Hepatocyte (in vitro differentiated cells): ENCODE data around the gene GCNA. TPM values are rescaled to one million over a fixed set of nuclear protein-coding genes. Genes with fewer than 3 reads are reported as not detected.

Experiments
- DNase-seq: peaks from one replicate; pipeline ENCODE4 v3.0.0-alpha.2; 2016; ENCODE audit warnings: low spot score
- H2AFZ ChIP-seq: fragments of 200-600 bp; sonication (generic); 2 replicates; pipeline ENCODE4 v1.6.0; 2016; ENCODE audit warnings: antibody characterized with exemption, mild to moderate bottlenecking
- H3K27ac ChIP-seq: fragments of 200-600 bp; sonication (generic); 2 replicates; pipeline ENCODE4 v1.5.1; 2016; ENCODE audit warnings: mild to moderate bottlenecking
- H3K27me3 ChIP-seq: fragments of 200-600 bp; sonication (generic); 2 replicates; pipeline ENCODE4 v1.6.1; 2016
- H3K36me3 ChIP-seq: fragments of 200-600 bp; sonication (generic); replicated peaks from 2 replicates; pipeline ENCODE4 v1.5.1; 2016; ENCODE audit warnings: low read depth; ENCODE audit not compliant: insufficient read depth
- H3K4me1 ChIP-seq: fragments of 200-600 bp; sonication (generic); 2 replicates; pipeline ENCODE4 v1.5.1; 2016; ENCODE audit warnings: mild to moderate bottlenecking, moderate library complexity; ENCODE audit not compliant: insufficient read depth
- H3K4me2 ChIP-seq: fragments of 200-600 bp; sonication (generic); 2 replicates; pipeline ENCODE4 v1.6.0; 2016
- H3K4me3 ChIP-seq: fragments of 200-600 bp; sonication (generic); 2 replicates; pipeline ENCODE4 v1.5.1; 2016; ENCODE audit warnings: mild to moderate bottlenecking
- H3K79me2 ChIP-seq: fragments of 200-600 bp; sonication (generic); 2 replicates; pipeline ENCODE4 v1.6.0; 2017; ENCODE audit warnings: mild to moderate bottlenecking
- H3K9me2 ChIP-seq: fragments of 200-600 bp; sonication (generic); replicated peaks from 2 replicates; pipeline ENCODE4 v1.6.0; 2017; ENCODE audit warnings: mild to moderate bottlenecking; ENCODE audit not compliant: insufficient read depth
- H3K9me3 ChIP-seq: fragments of 200-600 bp; sonication (generic); 2 replicates; pipeline ENCODE4 v1.5.1; 2016; ENCODE audit warnings: low read depth, mild to moderate bottlenecking
- H4K20me1 ChIP-seq: fragments of 200-600 bp; sonication (generic); 2 replicates; pipeline ENCODE4 v1.6.0; 2016; ENCODE audit warnings: mild to moderate bottlenecking; ENCODE audit not compliant: insufficient read depth, poor library complexity, severe bottlenecking
- EZH2 ChIP-seq: fragments of 200-600 bp; sonication (generic); IDR thresholded peaks from 2 replicates; pipeline ENCODE4 v1.6.1; 2016; ENCODE audit warnings: antibody characterized with exemption, mild to moderate bottlenecking, borderline replicate concordance
- EZH2phosphoT487 ChIP-seq: fragments of 200-600 bp; sonication (generic); IDR thresholded peaks from one replicate; pipeline ENCODE4 v1.6.1; 2018; ENCODE audit warnings: antibody characterized with exemption, mild to moderate bottlenecking, low read depth, moderate library complexity; ENCODE audit not compliant: unreplicated experiment, severe bottlenecking
- WGBS: methylation state at CpG from one replicate; pipeline ENCODE4 v1.1.6; 2016; ENCODE audit warnings: low lambda C conversion rate; ENCODE audit errors: missing lambda C conversion rate; 5-methylcytosine and 5-hydroxymethylcytosine counted together
- polyA plus RNA-seq: library from polyadenylated mRNA; unstranded; fragments of >200 nt; fragmentation: Nextera tagmentation; extraction: Ambion mirVana; gene quantifications from 2 replicates; pipeline ENCODE4 v1.2.1, GENCODE V29; 2016
- total RNA-seq: library from RNA; depleted of rRNA; stranded (reverse); fragments of >200 nt; gene quantifications from 2 replicates; pipeline ENCODE4 v1.2.3, GENCODE V29; 2014
- TF ChIP-seq, protein P1 (sequence below): fragments of 200-600 bp; sonication (generic); IDR thresholded peaks from 2 replicates; pipeline ENCODE4 v1.5.1; 2016; ENCODE audit warnings: antibody characterized with exemption, mild to moderate bottlenecking; ENCODE audit not compliant: poor library complexity

The GCNA gene
- total and polyA plus RNA-seq, 2 experiments from 2014 or later = 0.42 to 0.50 TPM

DNA sequence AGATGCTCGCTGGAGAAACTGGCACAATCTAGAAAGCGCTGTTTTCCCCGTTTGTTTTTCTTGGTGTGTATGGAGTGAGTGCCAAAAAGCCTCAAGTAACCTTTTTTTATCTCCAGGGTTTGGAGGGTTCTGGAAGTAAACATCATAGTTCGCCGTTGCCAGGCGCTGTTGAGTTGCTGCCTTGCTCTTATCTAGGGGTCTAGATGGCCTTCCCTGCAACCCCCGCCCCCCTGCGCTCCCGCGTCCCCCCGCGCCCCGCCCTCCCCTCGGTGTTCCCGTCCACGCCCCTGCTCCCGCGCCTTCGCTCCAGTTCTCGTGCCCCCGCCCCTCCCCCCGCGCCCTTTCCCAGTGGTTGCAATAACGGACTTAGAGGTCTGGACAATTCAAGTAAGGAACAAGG is 555 bp upstream of the GCNA start:
- DNase-seq = no peak
- H3K36me3 ChIP-seq = no peaks in the 10 kb centered on the region
- no peaks in the 10 kb centered on the region for H3K27me3 ChIP-seq
- 95% methylated on average over 10 of the region's 24 CpGs for WGBS
- H3K4me3 ChIP-seq = no peak overlapping the region
- no peak overlapping the region for H2AFZ ChIP-seq
- no peaks in the 10 kb centered on the region for H3K4me1 ChIP-seq
- H3K79me2 ChIP-seq = no peaks in the 10 kb centered on the region
- no peaks in the 10 kb centered on the region for H3K9me2 ChIP-seq
- H3K4me2 ChIP-seq = no peak overlapping the region
- TF ChIP-seq, protein P1, sequence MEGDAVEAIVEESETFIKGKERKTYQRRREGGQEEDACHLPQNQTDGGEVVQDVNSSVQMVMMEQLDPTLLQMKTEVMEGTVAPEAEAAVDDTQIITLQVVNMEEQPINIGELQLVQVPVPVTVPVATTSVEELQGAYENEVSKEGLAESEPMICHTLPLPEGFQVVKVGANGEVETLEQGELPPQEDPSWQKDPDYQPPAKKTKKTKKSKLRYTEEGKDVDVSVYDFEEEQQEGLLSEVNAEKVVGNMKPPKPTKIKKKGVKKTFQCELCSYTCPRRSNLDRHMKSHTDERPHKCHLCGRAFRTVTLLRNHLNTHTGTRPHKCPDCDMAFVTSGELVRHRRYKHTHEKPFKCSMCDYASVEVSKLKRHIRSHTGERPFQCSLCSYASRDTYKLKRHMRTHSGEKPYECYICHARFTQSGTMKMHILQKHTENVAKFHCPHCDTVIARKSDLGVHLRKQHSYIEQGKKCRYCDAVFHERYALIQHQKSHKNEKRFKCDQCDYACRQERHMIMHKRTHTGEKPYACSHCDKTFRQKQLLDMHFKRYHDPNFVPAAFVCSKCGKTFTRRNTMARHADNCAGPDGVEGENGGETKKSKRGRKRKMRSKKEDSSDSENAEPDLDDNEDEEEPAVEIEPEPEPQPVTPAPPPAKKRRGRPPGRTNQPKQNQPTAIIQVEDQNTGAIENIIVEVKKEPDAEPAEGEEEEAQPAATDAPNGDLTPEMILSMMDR = no peak
- TF ChIP-seq EZH2phosphoT487 (no peak), EZH2 (no peak)
- H3K27ac ChIP-seq = no peak overlapping the region
- H4K20me1 ChIP-seq = no peaks in the 10 kb centered on the region
- no peaks in the 10 kb centered on the region for H3K9me3 ChIP-seq

DNA sequence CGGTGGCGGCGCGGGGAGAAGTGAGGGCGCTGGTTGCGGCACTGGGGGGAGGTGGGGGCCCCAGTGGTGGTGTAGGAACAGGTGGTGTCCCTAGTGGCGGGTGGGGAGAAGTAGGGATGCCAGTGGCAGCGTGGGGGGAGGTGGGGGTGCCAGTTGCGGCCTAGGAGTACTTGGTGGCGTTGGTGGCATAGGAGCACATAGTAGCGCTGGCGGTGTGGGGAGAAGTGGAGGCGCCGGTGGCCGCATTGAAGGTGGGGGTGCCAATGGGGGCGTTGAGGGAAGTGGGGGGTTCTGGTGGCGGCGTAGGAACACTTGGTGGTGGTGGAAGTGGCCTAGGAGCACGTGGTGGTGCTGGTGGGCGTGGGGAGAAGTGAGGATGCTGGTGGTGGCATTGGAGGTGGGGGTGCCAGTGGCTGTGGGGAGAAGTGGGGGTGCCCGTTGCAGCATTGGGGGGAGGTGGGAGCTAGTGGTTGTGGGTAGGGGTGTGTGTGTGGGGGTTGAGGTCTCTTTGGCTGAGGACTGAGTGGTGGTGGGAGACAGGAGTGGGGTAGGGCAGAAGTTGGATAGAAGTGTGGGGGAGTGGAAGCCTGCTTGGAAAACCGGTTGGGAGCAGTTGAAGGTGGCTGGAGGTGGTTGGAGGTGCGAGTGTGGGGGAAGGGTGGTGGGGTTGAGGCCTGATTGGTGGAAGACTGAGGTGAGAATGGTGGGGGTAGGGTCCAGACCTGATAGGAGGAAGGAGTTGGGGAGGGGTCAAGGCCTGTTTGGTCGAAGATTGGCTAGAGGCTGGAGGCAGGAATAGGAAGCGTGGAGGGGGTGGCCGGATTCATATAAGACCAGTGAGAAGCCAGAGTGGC is 1.1 kb downstream of the GCNA start:
- H2AFZ ChIP-seq = no peak overlapping the region
- no peaks in the 10 kb centered on the region for H3K9me3 ChIP-seq
- no peak overlapping the region for H3K4me2 ChIP-seq
- no peaks in the 10 kb centered on the region for H4K20me1 ChIP-seq
- no peaks in the 10 kb centered on the region for H3K27me3 ChIP-seq
- H3K27ac ChIP-seq = no peak overlapping the region
- DNase-seq = no peak
- H3K79me2 ChIP-seq = no peaks in the 10 kb centered on the region
- TF ChIP-seq, protein P1 = no peak
- TF ChIP-seq EZH2phosphoT487 (no peak), EZH2 (no peak)
- no peaks in the 10 kb centered on the region for H3K36me3 ChIP-seq
- no peak overlapping the region for H3K4me3 ChIP-seq
- 100% methylated on average over 4 of the region's 26 CpGs for WGBS
- H3K4me1 ChIP-seq = no peaks in the 10 kb centered on the region
- H3K9me2 ChIP-seq = no peaks in the 10 kb centered on the region

DNA sequence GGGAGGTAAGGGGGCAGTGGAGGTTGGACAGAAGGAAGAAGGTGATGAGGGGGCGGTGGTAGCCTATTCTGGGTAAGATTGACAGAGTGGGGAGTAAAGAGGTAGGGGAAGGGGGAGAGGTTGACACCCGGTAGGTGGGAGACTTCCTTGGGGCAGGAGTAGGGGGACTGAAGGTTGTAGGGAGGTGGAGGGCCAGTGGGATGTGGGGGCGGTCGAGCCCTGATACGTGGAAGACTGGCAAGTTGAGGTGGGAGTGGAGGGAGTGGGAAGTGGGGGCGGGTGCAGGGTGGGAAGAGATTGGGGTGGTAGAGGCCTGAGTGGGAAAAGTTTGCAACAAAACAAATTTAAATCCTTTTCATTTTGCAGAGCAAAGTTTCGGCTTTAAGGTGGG is 1.7 kb downstream of the GCNA start:
- Histone ChIP-seq H4K20me1 (no peaks in the 10 kb centered on the region), H3K4me3 (no peak overlapping the region), H3K4me2 (no peak overlapping the region), H3K4me1 (no peaks in the 10 kb centered on the region), H3K9me3 (no peaks in the 10 kb centered on the region), H3K79me2 (no peaks in the 10 kb centered on the region), H3K27me3 (no peaks in the 10 kb centered on the region), H3K36me3 (no peaks in the 10 kb centered on the region), H2AFZ (no peak overlapping the region), H3K27ac (no peak overlapping the region), H3K9me2 (no peaks in the 10 kb centered on the region)
- WGBS = 74% methylated on average over 6 of the region's 7 CpGs
- no peak for TF ChIP-seq EZH2phosphoT487
- no peak for DNase-seq

DNA sequence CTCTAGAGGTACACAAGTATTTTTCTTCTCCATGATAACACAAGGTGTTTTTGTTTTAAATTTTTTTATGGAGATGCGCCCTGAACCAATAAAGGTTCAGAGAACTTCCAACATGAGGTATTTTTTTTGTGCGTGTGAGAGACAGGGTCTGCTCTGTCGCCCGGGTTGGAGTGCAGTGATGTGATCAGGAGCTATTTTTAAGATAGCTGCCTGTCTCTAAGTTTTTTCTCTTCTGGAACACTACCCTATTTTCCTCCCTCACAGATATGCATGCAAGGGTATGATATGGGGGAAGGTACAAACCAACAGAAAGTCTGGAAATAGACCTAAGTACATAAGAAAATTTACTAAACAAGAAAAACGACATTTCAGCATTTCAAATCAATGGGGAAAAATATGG is 3.0 kb downstream of the GCNA start:
- Histone ChIP-seq H2AFZ (no peak overlapping the region), H3K4me1 (no peaks in the 10 kb centered on the region), H3K9me2 (no peaks in the 10 kb centered on the region), H3K27me3 (no peaks in the 10 kb centered on the region), H4K20me1 (no peaks in the 10 kb centered on the region), H3K79me2 (no peaks in the 10 kb centered on the region), H3K9me3 (no peaks in the 10 kb centered on the region), H3K4me2 (no peak overlapping the region), H3K4me3 (no peak overlapping the region), H3K27ac (no peak overlapping the region), H3K36me3 (no peaks in the 10 kb centered on the region)
- TF ChIP-seq EZH2 (no peak), EZH2phosphoT487 (no peak)
- TF ChIP-seq, protein P1 = no peak
- DNase-seq = no peak
- WGBS = 78% methylated on average over 5 of the region's 5 CpGs
